Measurements from ENCODE around the gene ENDOV. TPM values are rescaled to one million over a fixed set of nuclear protein-coding genes. Genes with fewer than 3 reads are reported as not detected.
"Not testable (repeated sequence)": the region's sequence is repeated elsewhere in the genome, so short reads cannot be mapped to it uniquely, and the experiment has no call there.

Gene ENDOV
- total RNA-seq, 1 experiment from 2014 or later = 45.6 TPM

DNA sequence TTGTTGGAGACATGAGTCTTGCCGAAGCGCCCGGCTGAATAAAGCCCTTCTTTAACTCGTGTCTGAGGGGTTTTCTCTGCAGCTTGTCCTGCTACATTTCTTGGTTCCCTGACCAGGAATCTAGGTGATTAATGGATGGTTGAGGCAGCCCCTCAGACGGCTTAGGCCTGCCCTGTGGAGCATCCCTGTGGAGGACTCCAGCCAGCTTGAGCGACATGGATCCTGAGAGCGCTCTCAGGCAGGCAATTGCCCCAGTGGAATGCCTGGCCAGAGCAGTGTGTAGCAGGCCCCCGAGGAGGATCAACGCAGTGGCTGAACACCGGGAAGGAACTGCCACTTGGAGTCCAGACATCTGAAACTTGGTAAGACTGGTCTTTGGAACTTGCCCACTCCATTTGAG lies 17.3 kb upstream of the ENDOV start:
- TF ChIP-seq SIN3A (IDR thresholded peaks at IDR 0.05; ENCODE audit: low read depth) = no peak
- TF ChIP-seq, protein P1, sequence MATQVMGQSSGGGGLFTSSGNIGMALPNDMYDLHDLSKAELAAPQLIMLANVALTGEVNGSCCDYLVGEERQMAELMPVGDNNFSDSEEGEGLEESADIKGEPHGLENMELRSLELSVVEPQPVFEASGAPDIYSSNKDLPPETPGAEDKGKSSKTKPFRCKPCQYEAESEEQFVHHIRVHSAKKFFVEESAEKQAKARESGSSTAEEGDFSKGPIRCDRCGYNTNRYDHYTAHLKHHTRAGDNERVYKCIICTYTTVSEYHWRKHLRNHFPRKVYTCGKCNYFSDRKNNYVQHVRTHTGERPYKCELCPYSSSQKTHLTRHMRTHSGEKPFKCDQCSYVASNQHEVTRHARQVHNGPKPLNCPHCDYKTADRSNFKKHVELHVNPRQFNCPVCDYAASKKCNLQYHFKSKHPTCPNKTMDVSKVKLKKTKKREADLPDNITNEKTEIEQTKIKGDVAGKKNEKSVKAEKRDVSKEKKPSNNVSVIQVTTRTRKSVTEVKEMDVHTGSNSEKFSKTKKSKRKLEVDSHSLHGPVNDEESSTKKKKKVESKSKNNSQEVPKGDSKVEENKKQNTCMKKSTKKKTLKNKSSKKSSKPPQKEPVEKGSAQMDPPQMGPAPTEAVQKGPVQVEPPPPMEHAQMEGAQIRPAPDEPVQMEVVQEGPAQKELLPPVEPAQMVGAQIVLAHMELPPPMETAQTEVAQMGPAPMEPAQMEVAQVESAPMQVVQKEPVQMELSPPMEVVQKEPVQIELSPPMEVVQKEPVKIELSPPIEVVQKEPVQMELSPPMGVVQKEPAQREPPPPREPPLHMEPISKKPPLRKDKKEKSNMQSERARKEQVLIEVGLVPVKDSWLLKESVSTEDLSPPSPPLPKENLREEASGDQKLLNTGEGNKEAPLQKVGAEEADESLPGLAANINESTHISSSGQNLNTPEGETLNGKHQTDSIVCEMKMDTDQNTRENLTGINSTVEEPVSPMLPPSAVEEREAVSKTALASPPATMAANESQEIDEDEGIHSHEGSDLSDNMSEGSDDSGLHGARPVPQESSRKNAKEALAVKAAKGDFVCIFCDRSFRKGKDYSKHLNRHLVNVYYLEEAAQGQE (IDR thresholded peaks at IDR 0.05; ENCODE audit: low read depth) = no peak
- no peak for TF ChIP-seq POLR2AphosphoS5 (IDR thresholded peaks at IDR 0.05; ENCODE audit: low read depth, low read length)
- no peak for TF ChIP-seq ZNF274 (IDR thresholded peaks at IDR 0.05; ENCODE audit: low read depth, low read length)
- TF ChIP-seq JUND (IDR thresholded peaks at IDR 0.05) = no peak
- TF ChIP-seq, protein P2, sequence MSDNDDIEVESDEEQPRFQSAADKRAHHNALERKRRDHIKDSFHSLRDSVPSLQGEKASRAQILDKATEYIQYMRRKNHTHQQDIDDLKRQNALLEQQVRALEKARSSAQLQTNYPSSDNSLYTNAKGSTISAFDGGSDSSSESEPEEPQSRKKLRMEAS (IDR thresholded peaks at IDR 0.05) = no peak
- TF ChIP-seq YY1 (IDR thresholded peaks at IDR 0.05; ENCODE audit: extremely low read depth, insufficient replicate concordance, low read depth, low read length) = no peak
- TF ChIP-seq, protein P3, sequence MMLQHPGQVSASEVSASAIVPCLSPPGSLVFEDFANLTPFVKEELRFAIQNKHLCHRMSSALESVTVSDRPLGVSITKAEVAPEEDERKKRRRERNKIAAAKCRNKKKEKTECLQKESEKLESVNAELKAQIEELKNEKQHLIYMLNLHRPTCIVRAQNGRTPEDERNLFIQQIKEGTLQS (IDR thresholded peaks at IDR 0.05) = no peak
- TF ChIP-seq EGR1 (IDR thresholded peaks at IDR 0.05; ENCODE audit: low read depth) = no peak
- no peak for TF ChIP-seq SRF (IDR thresholded peaks at IDR 0.05; ENCODE audit: low read depth)
- no peaks in the 10 kb centered on the region for H3K79me2 ChIP-seq (ENCODE audit: insufficient read depth, low read length)
- no TSS peak for BruUV-seq (replicated peaks)

DNA sequence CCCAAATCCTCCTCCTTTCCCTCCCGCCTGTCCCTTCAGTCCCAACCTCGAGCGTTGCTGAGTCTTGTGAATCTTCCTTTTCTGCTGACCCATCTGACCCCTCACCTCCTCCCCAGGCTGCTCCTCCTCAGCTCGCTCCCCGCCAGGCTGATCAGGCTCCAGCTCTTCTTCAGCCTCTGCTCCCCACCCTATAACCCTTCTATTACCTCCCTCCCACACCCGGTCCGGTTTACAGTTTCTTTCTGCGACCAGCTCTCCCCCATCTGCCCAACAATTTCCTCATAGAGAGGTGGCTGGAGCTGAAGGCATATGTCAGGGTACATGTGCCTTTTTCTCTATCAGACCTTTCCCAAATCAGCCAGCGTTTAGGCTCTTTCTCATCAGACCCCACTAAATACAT lies 13.9 kb upstream of the ENDOV start:
- ATAC-seq; DNase-seq (ENCODE audit: low read depth, low spot score); H3K4me1 ChIP-seq (ENCODE audit: control insufficient read depth in 1 of 2, insufficient read depth in 2 of 2, low read length in 2 of 2); POLR2A ChIA-PET; H3K36me3 ChIP-seq (ENCODE audit: control insufficient read depth in 1 of 2, insufficient read depth in 2 of 2, low read length in 2 of 2); H3K9ac ChIP-seq (ENCODE audit: low read length); H3K4me2 ChIP-seq (ENCODE audit: low read length); BruUV-seq (replicated peaks); H4K20me1 ChIP-seq (ENCODE audit: insufficient read depth); CTCF ChIA-PET; H2AFZ ChIP-seq (ENCODE audit: low read depth, low read length, poor library complexity, severe bottlenecking); H3K79me2 ChIP-seq (ENCODE audit: insufficient read depth, low read length); H3K27ac ChIP-seq (ENCODE audit: low read depth, low read length); H3K9me2 ChIP-seq (ENCODE audit: insufficient read depth); H3K4me3 ChIP-seq (replicated peaks in 1 of 2; ENCODE audit: low read depth in 1 of 2, low read length in 2 of 2); intact Hi-C loops (cut with micrococcal nuclease); RAD21 ChIA-PET (ENCODE audit: low non-redundant PET in 1 of 2, low total read pairs in 2 of 2, uncharacterized antibody in 2 of 2, unreplicated experiment in 2 of 2); H3K27me3 ChIP-seq (ENCODE audit: insufficient read depth, low read length); H3K9me3 ChIP-seq (ENCODE audit: control insufficient read depth in 1 of 2, insufficient read depth in 1 of 2, low read depth in 1 of 2, low read length in 2 of 2): not testable (repeated sequence)

More for the DNA sequence above, 17.3 kb upstream of the ENDOV start:
- H3K4me1 ChIP-seq (ENCODE audit: control insufficient read depth in 1 of 2, insufficient read depth in 2 of 2, low read length in 2 of 2) = 0 out of 4 replicates have a peak, but pooled peaks cover 0 to 2% of the 10 kb centered on the region in 2 experiments
- H3K9me2 ChIP-seq (ENCODE audit: insufficient read depth) = no peaks in the 10 kb centered on the region
- no peaks in the 10 kb centered on the region for H4K20me1 ChIP-seq (ENCODE audit: insufficient read depth)
- no peak overlapping the region for H3K4me2 ChIP-seq (ENCODE audit: low read length)
- intact Hi-C loops (cut with micrococcal nuclease) = no loop called here
- no peak overlapping the region for H2AFZ ChIP-seq (ENCODE audit: low read depth, low read length, poor library complexity, severe bottlenecking)
- no peak for DNase-seq (ENCODE audit: low read depth, low spot score)
- H3K9ac ChIP-seq (ENCODE audit: low read length) = no peak overlapping the region
- ChIA-PET POLR2A (no interaction called here), CTCF (no interaction called here), RAD21 (ENCODE audit: low non-redundant PET in 1 of 2, low total read pairs in 2 of 2, uncharacterized antibody in 2 of 2, unreplicated experiment in 2 of 2) (no interaction called here)
- no peaks in the 10 kb centered on the region for H3K27me3 ChIP-seq (ENCODE audit: insufficient read depth, low read length)
- no peaks in the 10 kb centered on the region for H3K9me3 ChIP-seq (ENCODE audit: control insufficient read depth in 1 of 2, insufficient read depth in 1 of 2, low read depth in 1 of 2, low read length in 2 of 2)
- H3K27ac ChIP-seq (ENCODE audit: low read depth, low read length) = no peak overlapping the region
- H3K36me3 ChIP-seq (ENCODE audit: control insufficient read depth in 1 of 2, insufficient read depth in 2 of 2, low read length in 2 of 2) = no peaks in the 10 kb centered on the region
- ATAC-seq = no peak
- H3K4me3 ChIP-seq (replicated peaks in 1 of 2; ENCODE audit: low read depth in 1 of 2, low read length in 2 of 2) = no peak overlapping the region

DNA sequence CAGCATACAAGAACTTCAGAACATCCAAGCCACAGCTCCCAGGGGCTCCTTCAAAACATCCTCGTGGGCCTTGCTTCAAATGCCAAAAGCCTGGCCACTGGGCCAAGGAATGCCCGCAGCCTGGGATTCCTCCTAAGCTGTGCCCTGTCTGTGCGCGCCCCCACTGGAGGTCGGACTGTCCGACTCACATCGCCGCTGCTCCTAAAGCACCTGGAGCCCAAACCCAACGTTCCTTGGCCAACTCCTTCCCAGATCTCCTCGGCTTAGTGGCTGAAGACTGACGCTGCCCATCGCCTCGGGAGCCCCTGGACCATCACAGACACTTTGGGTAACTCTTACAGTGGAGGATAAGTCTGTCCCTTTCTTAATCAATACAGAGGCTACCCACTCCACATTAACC lies 12.9 kb upstream of the ENDOV start:
- H3K4me3 ChIP-seq (replicated peaks in 1 of 2; ENCODE audit: low read depth in 1 of 2, low read length in 2 of 2); RAD21 ChIA-PET (ENCODE audit: low non-redundant PET in 1 of 2, low total read pairs in 2 of 2, uncharacterized antibody in 2 of 2, unreplicated experiment in 2 of 2); intact Hi-C loops (cut with micrococcal nuclease); H3K4me1 ChIP-seq (ENCODE audit: control insufficient read depth in 1 of 2, insufficient read depth in 2 of 2, low read length in 2 of 2); H3K4me2 ChIP-seq (ENCODE audit: low read length); H4K20me1 ChIP-seq (ENCODE audit: insufficient read depth); POLR2A ChIA-PET; CTCF ChIA-PET; H3K9me3 ChIP-seq (ENCODE audit: control insufficient read depth in 1 of 2, insufficient read depth in 1 of 2, low read depth in 1 of 2, low read length in 2 of 2); H3K36me3 ChIP-seq (ENCODE audit: control insufficient read depth in 1 of 2, insufficient read depth in 2 of 2, low read length in 2 of 2); H2AFZ ChIP-seq (ENCODE audit: low read depth, low read length, poor library complexity, severe bottlenecking); H3K9me2 ChIP-seq (ENCODE audit: insufficient read depth); ATAC-seq; BruUV-seq (replicated peaks); H3K79me2 ChIP-seq (ENCODE audit: insufficient read depth, low read length); DNase-seq (ENCODE audit: low read depth, low spot score); H3K27me3 ChIP-seq (ENCODE audit: insufficient read depth, low read length); H3K9ac ChIP-seq (ENCODE audit: low read length); H3K27ac ChIP-seq (ENCODE audit: low read depth, low read length): not testable (repeated sequence)

All from HCT116 (cell line).